AG04449 (cell line): Measurements from ENCODE around the gene SDC1.

Experiments
- CTCF ChIA-PET: fragments of 350-600 bp; formaldehyde crosslinking; extraction: SDS; loops from one replicate; lab custom pipeline; 2021; ENCODE audit warnings: antibody characterized with exemption; lab: Yijun Ruan, JAX
- POLR2A ChIA-PET: fragments of 400-600, 350-600 bp; formaldehyde crosslinking; extraction: SDS; loops from one replicate; lab custom pipeline; 2020; ENCODE audit warnings: antibody characterized with exemption, inconsistent platforms; lab: Yijun Ruan, JAX
- DNase-seq: peaks from one replicate; pipeline ENCODE4 v3.0.0-alpha.2; 2010; ENCODE audit warnings: low read depth, low spot score
- H3K4me3 ChIP-seq: 2 replicates; pipeline ENCODE4 v1.5.1; 2011; ENCODE audit warnings: low read depth, mild to moderate bottlenecking, control low read depth, low read length
- TF ChIP-seq, protein P1 (sequence below): IDR thresholded peaks from one replicate; pipeline ENCODE4 v1.5.1; 2011; ENCODE audit warnings: mild to moderate bottlenecking, moderate library complexity, low read length, control low read depth, inconsistent platforms; ENCODE audit not compliant: insufficient read depth; ENCODE audit errors: missing control alignments

Gene SDC1

DNA sequence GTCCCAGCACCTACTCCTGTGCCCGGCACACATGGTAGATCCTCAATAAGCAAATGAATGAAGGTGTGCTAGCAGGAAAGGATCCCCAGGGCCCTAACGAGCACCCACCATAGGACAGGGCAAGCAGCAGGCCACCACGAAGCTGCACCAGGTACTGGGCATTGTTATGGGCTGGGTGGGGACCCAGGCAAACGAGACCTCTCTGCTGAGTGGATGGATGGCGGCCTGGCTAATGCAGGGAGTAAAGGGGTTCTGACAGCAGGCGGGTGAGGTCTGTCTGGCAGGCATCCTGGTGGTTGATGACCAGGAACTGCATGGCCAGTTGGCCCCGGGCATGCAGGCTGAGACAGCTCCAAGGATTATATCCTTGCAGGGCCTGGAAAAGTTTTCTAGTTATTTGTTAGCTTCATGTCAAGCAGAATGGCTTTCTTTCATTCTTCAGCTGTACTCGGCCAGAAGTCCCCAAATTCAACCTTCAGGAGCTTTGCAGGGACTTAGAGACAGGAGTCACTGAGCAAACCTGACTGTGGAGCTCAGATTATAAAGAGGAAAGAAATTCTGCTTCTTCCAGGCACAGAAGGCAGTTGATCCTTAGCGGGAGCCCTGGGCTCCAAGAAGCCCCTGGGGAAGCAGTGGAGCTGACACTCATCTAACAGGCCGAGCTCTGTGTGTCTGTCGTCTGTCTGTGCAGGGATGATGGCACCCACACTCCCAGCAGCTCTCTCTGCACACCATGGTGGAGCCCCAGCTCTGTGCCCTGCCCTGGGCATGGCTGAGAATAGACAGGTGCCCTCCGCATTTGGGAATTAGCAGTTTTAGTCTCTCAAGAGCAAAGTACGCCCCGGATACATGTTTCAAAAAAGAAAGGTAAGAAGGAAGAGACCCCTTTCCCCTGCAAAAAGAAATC, 51.2 kb downstream of the SDC1 start:
- ChIA-PET POLR2A (interaction anchor here (0.6 kb wide), 1 partner anchor 26 kb away, joined by 3 read pairs; no protein-coding TSS in a partner anchor), CTCF (no interaction called here)
- DNase-seq = no peak

GRCh38 chr2:20173064-20173463, 51.9 kb downstream of the SDC1 start:
- POLR2A ChIA-PET = interaction anchor here (0.6 kb wide), 1 partner anchor 25 kb away, joined by 3 read pairs; no protein-coding TSS in a partner anchor
- CTCF ChIA-PET = interaction anchor here (0.6 to 1.1 kb wide), 2 partner anchors 12 to 250 kb away, joined by 3 read pairs; no protein-coding TSS in a partner anchor
- no peak for DNase-seq
- H3K4me3 ChIP-seq = no peak overlapping the region
- TF ChIP-seq, protein P1, sequence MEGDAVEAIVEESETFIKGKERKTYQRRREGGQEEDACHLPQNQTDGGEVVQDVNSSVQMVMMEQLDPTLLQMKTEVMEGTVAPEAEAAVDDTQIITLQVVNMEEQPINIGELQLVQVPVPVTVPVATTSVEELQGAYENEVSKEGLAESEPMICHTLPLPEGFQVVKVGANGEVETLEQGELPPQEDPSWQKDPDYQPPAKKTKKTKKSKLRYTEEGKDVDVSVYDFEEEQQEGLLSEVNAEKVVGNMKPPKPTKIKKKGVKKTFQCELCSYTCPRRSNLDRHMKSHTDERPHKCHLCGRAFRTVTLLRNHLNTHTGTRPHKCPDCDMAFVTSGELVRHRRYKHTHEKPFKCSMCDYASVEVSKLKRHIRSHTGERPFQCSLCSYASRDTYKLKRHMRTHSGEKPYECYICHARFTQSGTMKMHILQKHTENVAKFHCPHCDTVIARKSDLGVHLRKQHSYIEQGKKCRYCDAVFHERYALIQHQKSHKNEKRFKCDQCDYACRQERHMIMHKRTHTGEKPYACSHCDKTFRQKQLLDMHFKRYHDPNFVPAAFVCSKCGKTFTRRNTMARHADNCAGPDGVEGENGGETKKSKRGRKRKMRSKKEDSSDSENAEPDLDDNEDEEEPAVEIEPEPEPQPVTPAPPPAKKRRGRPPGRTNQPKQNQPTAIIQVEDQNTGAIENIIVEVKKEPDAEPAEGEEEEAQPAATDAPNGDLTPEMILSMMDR = no peak

More for the DNA sequence above, 51.2 kb downstream of the SDC1 start:
- TF ChIP-seq, protein P1 = no peak
- no peak overlapping the region for H3K4me3 ChIP-seq

DNA sequence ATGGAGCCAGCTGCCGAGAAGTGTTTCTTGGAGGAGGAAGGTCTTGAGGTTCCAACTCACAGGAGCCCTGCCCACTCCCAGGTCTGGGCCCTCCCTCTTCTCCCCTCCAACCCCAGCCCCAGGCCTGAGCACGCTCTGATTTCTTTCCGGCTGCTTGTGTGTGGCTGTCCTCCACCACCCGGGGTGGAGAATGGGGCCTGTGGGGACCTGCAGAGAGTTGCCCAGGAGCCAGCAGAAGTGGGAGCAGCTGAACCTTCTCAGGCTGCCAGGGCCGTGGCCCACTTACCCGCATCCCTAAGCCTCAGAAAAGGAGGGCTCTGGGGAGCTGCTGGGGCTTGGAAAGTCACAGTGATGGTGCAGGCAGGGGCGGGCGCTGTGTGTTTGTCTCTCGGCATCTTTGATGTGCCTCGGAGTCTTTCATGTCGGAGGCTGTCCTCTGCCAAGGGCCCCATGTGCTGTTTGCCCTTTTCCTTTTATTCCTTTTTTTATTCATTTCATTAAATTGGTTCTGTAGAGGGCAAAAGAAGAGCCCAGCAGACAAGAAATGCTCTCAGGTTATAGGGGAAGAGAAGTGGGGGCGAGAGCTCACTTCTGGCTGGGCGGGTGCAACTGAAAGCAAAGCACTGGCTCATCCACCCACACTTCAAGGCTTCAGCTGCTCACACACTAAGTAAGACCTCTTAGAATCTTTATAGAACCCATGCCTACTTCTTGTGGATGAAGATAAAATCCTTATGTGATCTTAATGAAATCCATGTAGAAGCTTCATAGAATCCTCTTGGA, 52.5 kb downstream of the SDC1 start:
- CTCF ChIA-PET = interaction anchor here (0.6 to 1.1 kb wide), 2 partner anchors 13 to 251 kb away, joined by 3 read pairs; no protein-coding TSS in a partner anchor
- POLR2A ChIA-PET = no interaction called here

GRCh38 chr2:20171445-20171977, 53.4 kb downstream of the SDC1 start:
- no peak overlapping the region for H3K4me3 ChIP-seq
- ChIA-PET CTCF (interaction anchor here (2.0 kb wide), 1 partner anchor 51 kb away, joined by 4 read pairs; no protein-coding TSS in a partner anchor), POLR2A (no interaction called here)
- no peak for DNase-seq
- TF ChIP-seq, protein P1 = no peak

More for the DNA sequence above, 52.5 kb downstream of the SDC1 start:
- TF ChIP-seq, protein P1 = no peak
- DNase-seq = no peak
- H3K4me3 ChIP-seq = no peak overlapping the region

DNA sequence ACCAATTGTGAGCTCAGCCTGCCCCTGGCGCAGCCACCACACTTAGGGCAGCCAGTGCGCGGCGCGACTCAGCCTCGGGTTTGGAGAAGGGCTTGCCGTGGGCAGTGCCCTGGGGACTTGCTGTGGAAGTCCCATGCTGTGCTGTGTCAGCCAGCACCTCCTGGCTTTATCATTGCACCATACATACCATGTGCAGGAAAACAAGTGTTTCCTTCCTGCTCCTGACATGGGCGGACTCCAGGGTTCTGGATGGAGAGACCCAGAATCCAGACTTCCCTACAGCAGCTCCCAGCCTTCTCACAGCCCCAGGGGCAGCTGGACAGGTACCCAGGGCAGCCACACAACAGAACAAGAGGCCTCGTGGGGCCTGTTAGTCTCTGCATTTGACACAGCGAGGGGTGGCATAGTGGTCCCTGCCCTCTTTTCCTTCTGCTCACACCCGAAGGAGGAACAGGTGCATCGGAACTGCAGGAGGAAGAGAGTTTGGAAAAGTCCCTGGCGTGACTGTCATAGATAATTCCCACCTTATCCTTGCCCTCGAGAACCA, 54.2 kb downstream of the SDC1 start:
- TF ChIP-seq, protein P1 = no peak
- POLR2A ChIA-PET = interaction anchor here (0.5 kb wide), 1 partner anchor 77 kb away, joined by 4 read pairs; no protein-coding TSS in a partner anchor
- CTCF ChIA-PET = interaction anchor here (0.6 to 2.0 kb wide), 2 partner anchors 51 to 156 kb away, joined by 3 to 4 read pairs; no protein-coding TSS in a partner anchor
- no peak overlapping the region for H3K4me3 ChIP-seq
- no peak for DNase-seq
